GM12891 (cell line): ENCODE measurements around the gene GCGR.

ENCODE experiments used
- PAX5 ChIP-seq: IDR thresholded peaks from 2 replicates; pipeline ENCODE4 v1.6.1; 2011; ENCODE audit warnings: low read length, moderate library complexity, mild to moderate bottlenecking; ENCODE audit not compliant: insufficient read depth, severe bottlenecking
- POLR2A ChIP-seq: IDR thresholded peaks from 2 replicates; pipeline ENCODE4 v1.6.1; 2011; ENCODE audit warnings: low read depth, low read length, control low read depth
- POLR2AphosphoS5 ChIP-seq: IDR thresholded peaks from 2 replicates; pipeline ENCODE4 v1.6.1; 2011; ENCODE audit warnings: low read depth, low read length, control low read depth
- POU2F2 ChIP-seq: IDR thresholded peaks from 2 replicates; pipeline ENCODE4 v1.6.1; 2011; ENCODE audit warnings: low read depth, mild to moderate bottlenecking, control low read depth, low read length, moderate library complexity
- SPI1 ChIP-seq: IDR thresholded peaks from 2 replicates; pipeline ENCODE4 v1.6.1; 2011; ENCODE audit warnings: low read depth, low read length, control low read depth
- TAF1 ChIP-seq: IDR thresholded peaks from 2 replicates; pipeline ENCODE4 v1.6.1; 2011; ENCODE audit warnings: low read depth, low read length, control low read depth

DNA sequence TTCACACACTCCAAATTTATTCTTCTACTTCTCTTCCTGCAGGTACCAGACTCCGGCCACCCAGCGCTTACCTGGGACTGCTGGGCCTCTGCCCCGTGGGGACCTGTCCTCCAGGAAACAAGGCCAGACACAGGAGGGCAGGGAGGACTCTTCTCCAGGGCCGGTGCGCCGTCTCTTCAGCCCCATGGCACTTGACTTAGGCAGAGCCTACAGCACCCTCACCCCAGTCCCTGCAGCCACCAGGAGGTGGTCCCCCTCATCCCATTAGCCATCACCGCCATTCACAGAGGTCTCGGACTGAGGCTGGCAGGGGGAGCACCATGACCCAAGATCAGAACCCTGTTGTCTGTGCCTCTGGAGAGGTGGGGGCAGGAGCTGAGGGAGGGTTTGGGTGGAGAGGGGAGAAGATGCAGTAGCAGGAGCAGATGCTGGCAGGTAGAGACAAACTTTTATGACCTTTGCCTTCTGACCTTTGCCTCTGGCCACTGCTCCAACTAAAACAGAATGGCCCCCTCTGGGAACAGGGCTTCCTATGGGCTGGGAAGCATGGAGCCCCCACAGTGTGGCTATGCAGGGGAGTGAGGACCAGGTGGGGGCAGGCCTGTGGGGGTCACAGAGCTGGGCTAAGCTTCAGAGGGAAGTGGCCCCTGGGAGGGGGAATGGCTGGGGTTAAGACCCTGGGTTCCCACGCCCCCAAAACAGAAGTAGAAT is 1.7 kb upstream of the GCGR start:
- TF ChIP-seq POU2F2: no peak
- no peak for TF ChIP-seq POLR2A
- TF ChIP-seq POLR2AphosphoS5: no peak
- no peak for TF ChIP-seq TAF1
- no peak for TF ChIP-seq PAX5
- TF ChIP-seq SPI1: no peak
